Tibial artery (tissue), 4 donors: Measurements from ENCODE around the gene SPATA4.

Source experiments
- DNase-seq, 2 donors: peaks; one replicate each; pipeline ENCODE4 v3.0.0-alpha.2; 2019
- H3K27ac ChIP-seq, 2 donors: fragments of 200-600 bp; sonication (generic) in 1 of 2; 1 replicate in 1 of 2; 2 replicates in 1 of 2; pipeline ENCODE4 v1.5.1; 2018 to 2019; ENCODE audit warnings: mild to moderate bottlenecking in 1 of 2
- H3K27me3 ChIP-seq, 2 donors: fragments of 200-600 bp; sonication (generic) in 1 of 2; one replicate each; pipeline versions ENCODE4 v1.5.1 to v1.6.0; 2016 to 2019
- H3K36me3 ChIP-seq, 3 donors: fragments of 200-600 bp; sonication (generic) in 2 of 3; one replicate each; pipeline ENCODE4 v1.5.1; 2016 to 2019; ENCODE audit warnings: mild to moderate bottlenecking in 2 of 3
- H3K4me1 ChIP-seq, 4 donors: fragments of 200-600 bp; sonication (generic) in 2 of 4; 1 replicate in 3 of 4; 2 replicates in 1 of 4; pipeline ENCODE4 v1.5.1; 2016 to 2019
- H3K4me3 ChIP-seq, 2 donors: fragments of 200-600 bp; sonication (generic) in 1 of 2; 1 replicate in 1 of 2; 2 replicates in 1 of 2; pipeline ENCODE4 v1.5.1; 2018 to 2019; ENCODE audit warnings: mild to moderate bottlenecking in 2 of 2
- H3K9me3 ChIP-seq, 3 donors: fragments of 200-600 bp; sonication (generic) in 1 of 3; one replicate each; pipeline ENCODE4 v1.5.1; 2016 to 2019
- intact Hi-C: fragments of 100-400 bp; cut with DNase I; formaldehyde crosslinking; loops from one replicate; pipeline ENCODE4 v1.15.0; 2023; ENCODE audit warnings: low total_unique reads
- TF ChIP-seq, protein P1 (sequence below), 2 experiments: fragments of 200-600 bp in 1 of 2; fragments of 450-650 bp in 1 of 2; IDR thresholded peaks; one replicate each; pipeline ENCODE4 v1.5.1; 2017 to 2019; ENCODE audit warnings: antibody characterized with exemption in 2 of 2, mild to moderate bottlenecking in 1 of 2, moderate library complexity in 1 of 2

Gene SPATA4

DNA sequence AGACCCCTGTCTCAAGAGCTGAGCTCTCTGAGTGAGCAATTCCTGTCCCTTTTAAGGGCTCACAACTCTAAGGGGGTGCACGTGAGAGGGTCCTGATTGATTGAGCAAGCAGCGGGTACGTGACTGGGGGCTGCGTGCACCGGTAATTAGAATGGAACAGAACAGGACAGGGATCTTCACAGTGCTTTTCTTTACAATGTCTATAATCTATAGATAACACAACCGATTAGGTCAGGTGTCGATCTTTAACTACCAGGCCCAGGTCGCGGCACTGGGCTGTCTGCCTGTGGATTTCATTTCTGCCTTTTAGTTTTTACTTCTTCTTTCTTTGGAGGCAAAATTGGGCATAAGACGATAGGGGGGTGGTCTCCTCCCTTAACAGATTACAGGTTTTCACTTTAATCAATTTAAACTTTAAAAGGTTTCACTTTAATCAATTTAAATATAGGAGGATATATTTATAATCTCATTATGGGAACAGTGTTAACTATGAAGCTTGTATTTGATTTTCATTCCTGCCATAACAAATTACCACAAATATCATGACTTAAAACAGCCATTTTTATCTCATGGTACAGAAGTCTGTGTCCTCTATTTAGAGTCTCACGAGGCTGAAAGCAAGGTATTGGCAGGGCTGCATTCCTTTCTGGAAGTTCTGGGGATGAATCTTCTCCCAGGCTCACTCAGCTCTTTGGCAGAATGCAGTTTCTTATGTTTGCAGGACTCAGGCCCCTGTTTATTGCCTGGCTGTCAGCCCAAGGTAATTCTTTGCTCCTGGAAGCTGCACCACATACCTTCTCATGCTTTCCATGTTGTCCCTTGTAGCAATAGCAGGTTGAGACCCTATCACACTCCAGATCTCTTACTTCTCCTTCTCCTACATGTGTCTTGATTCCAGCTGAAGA lies 5.2 kb downstream of the SPATA4 start:
- H3K27ac ChIP-seq = no peak overlapping the region
- TF ChIP-seq, protein P1, sequence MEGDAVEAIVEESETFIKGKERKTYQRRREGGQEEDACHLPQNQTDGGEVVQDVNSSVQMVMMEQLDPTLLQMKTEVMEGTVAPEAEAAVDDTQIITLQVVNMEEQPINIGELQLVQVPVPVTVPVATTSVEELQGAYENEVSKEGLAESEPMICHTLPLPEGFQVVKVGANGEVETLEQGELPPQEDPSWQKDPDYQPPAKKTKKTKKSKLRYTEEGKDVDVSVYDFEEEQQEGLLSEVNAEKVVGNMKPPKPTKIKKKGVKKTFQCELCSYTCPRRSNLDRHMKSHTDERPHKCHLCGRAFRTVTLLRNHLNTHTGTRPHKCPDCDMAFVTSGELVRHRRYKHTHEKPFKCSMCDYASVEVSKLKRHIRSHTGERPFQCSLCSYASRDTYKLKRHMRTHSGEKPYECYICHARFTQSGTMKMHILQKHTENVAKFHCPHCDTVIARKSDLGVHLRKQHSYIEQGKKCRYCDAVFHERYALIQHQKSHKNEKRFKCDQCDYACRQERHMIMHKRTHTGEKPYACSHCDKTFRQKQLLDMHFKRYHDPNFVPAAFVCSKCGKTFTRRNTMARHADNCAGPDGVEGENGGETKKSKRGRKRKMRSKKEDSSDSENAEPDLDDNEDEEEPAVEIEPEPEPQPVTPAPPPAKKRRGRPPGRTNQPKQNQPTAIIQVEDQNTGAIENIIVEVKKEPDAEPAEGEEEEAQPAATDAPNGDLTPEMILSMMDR (IDR thresholded peaks at IDR 0.05) = no peak
- no peaks in the 10 kb centered on the region for H3K9me3 ChIP-seq
- no peaks in the 10 kb centered on the region for H3K36me3 ChIP-seq
- intact Hi-C loops = no loop called here
- DNase-seq = no peak
- peaks cover 0 to 35% (median 3%) of the 10 kb centered on the region in 4 donors for H3K4me1 ChIP-seq
- no peaks in the 10 kb centered on the region for H3K27me3 ChIP-seq
- H3K4me3 ChIP-seq = no peak overlapping the region

DNA sequence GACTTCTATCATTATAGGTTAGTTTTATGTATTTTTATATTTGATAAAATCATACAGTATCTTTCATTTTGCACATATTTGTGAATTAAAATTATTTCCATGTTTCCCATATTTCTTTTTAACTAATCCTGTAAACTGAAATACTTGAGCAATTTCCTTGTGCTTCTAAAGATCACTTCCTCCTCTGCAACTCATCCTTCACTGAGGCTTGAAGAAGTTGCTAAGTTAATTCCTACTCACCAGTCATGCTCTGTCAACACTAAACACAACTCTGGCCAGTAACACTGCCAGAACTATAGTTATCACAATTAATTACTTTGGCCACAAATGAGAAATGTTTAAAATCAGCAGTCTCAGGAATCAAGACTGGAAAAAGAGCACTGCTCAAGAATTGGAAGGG lies 6.7 kb downstream of the SPATA4 start:
- Histone ChIP-seq H3K9me3 (no peaks in the 10 kb centered on the region), H3K27me3 (no peaks in the 10 kb centered on the region), H3K4me1 (peaks cover 0 to 37% (median 5%) of the 10 kb centered on the region in 4 donors), H3K36me3 (no peaks in the 10 kb centered on the region), H3K4me3 (no peak overlapping the region), H3K27ac (no peak overlapping the region)
- intact Hi-C loops = no loop called here
- no peak for DNase-seq
- TF ChIP-seq, protein P1 (IDR thresholded peaks at IDR 0.05) = no peak

DNA sequence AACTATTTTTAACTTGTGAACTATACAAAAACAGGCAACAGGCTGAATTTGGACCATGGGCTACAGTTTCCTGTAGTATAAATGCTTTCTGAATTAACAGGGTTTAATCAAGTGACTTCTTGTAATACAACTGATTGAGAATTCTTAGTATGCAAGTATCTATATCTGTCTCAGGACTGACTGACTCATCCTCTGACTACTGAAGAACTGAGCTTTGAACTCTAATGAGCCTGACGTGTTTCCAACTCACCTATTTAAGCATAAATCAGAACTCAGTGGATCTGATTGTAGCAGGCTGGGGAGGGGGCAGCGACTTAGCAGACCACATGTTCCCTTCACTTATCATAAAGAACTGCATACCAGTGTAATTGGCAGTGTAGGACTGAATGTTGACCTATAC lies 7.8 kb downstream of the SPATA4 start:
- no peak overlapping the region for H3K4me3 ChIP-seq
- H3K27ac ChIP-seq = peak overlapping the region; percentile 58 to 73
- no peaks in the 10 kb centered on the region for H3K9me3 ChIP-seq
- DNase-seq = no peak
- TF ChIP-seq, protein P1 (IDR thresholded peaks at IDR 0.05) = no peak
- no peaks in the 10 kb centered on the region for H3K27me3 ChIP-seq
- H3K36me3 ChIP-seq = no peaks in the 10 kb centered on the region
- intact Hi-C loops = no loop called here
- H3K4me1 ChIP-seq = peaks cover 0 to 37% (median 5%) of the 10 kb centered on the region in 4 donors

DNA sequence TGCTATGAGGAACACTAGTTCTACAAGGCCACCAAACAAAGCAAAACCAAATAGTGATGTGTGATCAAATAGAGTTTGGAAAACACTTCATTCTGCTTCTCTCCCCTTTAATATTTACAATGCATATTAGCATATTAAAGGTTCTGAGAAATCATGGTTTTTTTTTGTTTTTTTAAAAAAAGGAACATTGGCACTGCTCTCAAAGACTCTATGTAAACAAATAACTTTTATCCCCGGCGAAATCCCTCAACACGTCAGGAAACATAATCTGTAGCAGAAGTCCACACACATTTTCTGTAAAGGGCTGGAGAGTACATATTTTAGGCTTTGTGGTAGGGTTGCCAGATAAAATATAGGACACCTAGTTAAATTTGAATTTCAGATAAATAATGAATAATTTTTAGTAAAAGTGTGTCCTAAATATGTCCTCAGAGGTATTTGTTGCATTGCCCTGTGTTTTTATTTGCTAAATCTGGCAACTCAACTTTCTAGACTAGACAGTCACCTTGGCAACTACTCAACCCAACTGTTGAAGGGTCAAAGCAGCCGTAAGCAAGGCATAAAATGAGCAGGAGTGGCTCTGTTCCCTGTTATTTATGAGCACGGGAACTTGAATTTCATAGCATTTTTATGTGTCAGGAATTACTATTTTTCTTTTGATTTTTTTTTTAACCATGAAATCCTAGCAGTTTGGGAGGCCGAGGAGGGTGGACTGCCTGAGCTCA lies 8.6 kb downstream of the SPATA4 start:
- H3K27me3 ChIP-seq = no peaks in the 10 kb centered on the region
- no peaks in the 10 kb centered on the region for H3K36me3 ChIP-seq
- intact Hi-C loops = no loop called here
- peaks cover 0 to 37% (median 5%) of the 10 kb centered on the region in 4 donors for H3K4me1 ChIP-seq
- TF ChIP-seq, protein P1 (IDR thresholded peaks at IDR 0.05) = no peak
- no peak overlapping the region for H3K4me3 ChIP-seq
- no peaks in the 10 kb centered on the region for H3K9me3 ChIP-seq
- no peak for DNase-seq
- peak overlapping the region; percentile 58 to 73 for H3K27ac ChIP-seq

DNA sequence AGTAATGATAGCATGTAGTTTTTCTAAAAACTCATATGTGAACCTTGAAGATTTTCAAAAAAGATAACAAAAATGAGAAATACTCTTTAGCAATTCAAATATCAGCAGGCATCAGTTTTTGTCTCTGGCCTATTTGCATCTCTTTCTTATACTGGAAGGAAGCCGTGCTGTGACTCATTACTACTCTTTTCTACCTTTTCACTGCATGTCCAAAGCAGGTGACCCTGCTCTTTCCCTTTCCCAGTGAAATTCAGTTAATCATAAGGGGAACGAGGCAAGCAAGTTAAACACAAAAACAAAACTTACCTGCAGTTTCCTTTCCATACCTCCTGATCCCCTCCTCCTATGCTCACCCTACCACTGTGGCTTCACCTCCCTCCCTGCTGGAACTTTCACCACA lies 9.3 kb downstream of the SPATA4 start:
- Histone ChIP-seq H3K4me1 (peaks cover 0 to 37% (median 5%) of the 10 kb centered on the region in 4 donors), H3K27ac (peak overlapping the region; percentile 58 to 73), H3K9me3 (no peaks in the 10 kb centered on the region), H3K4me3 (no peak overlapping the region), H3K36me3 (no peaks in the 10 kb centered on the region), H3K27me3 (no peaks in the 10 kb centered on the region)
- DNase-seq = no peak
- intact Hi-C loops = no loop called here
- TF ChIP-seq, protein P1 (IDR thresholded peaks at IDR 0.05) = no peak
